Measurements from ENCODE around the gene ACAA1. TPM values are rescaled to one million over a fixed set of nuclear protein-coding genes. Genes with fewer than 3 reads are reported as not detected.

ACAA1 gene
- total and polyA plus RNA-seq, 2 experiments from 2014 or later = 21.4 to 26.6 TPM

DNA sequence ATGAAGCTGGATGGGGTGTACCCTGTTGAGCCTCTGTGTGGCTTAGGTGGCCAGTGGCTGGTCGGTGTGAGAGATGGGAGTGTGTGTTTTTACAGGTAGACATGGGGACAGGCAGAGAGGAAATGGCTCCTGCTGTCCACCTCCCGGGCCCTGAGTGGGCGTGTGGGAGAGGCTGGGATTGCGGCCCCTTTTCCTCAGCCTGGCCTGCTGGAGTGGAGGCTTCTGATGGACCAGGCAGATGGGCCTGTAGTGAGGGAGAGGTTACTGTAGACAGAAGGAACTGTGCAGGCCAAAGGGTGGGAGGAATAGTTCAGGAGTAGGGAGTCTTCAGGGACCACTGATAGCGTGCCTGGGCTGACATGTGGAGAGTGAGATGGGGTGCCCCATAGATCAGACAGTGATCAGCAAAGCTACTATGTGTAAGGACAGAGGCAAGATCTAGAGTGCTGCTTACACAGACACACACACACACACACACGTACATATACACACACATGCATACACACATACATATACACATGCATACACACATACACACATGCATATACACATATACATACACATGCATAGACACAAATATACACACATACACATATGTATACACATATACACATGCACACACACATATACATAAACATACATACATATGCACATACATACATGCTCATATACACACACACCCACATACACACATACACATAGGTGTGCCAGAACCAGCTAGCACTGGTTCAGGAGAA lies 26.4 kb downstream of the ACAA1 start:
- Histone ChIP-seq H3K4me1 (ENCODE audit: insufficient read depth) (no peaks in the 10 kb centered on the region), H3K27me3 (ENCODE audit: insufficient read depth) (no peaks in the 10 kb centered on the region), H3K4me2 (no peak overlapping the region), H3K79me2 (replicated peaks; ENCODE audit: insufficient read depth) (no peaks in the 10 kb centered on the region), H3K4me3 (no peak overlapping the region), H3K9me2 (ENCODE audit: insufficient read depth) (no peaks in the 10 kb centered on the region), H3K36me3 (ENCODE audit: insufficient read depth) (no peaks in the 10 kb centered on the region), H4K20me1 (replicated peaks; ENCODE audit: insufficient read depth) (no peaks in the 10 kb centered on the region; the same call in 1 of the 2 replicates), H3F3A (replicated peaks; ENCODE audit: low read depth) (no peaks in the 10 kb centered on the region), H3K27ac (ENCODE audit: low read depth) (no peak overlapping the region), H2AFZ (no peak overlapping the region)
- H3K4me1 Mint-ChIP-seq = no peaks in the 10 kb centered on the region
- TF ChIP-seq, protein P1, sequence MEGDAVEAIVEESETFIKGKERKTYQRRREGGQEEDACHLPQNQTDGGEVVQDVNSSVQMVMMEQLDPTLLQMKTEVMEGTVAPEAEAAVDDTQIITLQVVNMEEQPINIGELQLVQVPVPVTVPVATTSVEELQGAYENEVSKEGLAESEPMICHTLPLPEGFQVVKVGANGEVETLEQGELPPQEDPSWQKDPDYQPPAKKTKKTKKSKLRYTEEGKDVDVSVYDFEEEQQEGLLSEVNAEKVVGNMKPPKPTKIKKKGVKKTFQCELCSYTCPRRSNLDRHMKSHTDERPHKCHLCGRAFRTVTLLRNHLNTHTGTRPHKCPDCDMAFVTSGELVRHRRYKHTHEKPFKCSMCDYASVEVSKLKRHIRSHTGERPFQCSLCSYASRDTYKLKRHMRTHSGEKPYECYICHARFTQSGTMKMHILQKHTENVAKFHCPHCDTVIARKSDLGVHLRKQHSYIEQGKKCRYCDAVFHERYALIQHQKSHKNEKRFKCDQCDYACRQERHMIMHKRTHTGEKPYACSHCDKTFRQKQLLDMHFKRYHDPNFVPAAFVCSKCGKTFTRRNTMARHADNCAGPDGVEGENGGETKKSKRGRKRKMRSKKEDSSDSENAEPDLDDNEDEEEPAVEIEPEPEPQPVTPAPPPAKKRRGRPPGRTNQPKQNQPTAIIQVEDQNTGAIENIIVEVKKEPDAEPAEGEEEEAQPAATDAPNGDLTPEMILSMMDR (conservative IDR thresholded peaks at IDR 0.05; ENCODE audit: low read depth in 2 of 2) = no peak
- TF ChIP-seq, protein P2, sequence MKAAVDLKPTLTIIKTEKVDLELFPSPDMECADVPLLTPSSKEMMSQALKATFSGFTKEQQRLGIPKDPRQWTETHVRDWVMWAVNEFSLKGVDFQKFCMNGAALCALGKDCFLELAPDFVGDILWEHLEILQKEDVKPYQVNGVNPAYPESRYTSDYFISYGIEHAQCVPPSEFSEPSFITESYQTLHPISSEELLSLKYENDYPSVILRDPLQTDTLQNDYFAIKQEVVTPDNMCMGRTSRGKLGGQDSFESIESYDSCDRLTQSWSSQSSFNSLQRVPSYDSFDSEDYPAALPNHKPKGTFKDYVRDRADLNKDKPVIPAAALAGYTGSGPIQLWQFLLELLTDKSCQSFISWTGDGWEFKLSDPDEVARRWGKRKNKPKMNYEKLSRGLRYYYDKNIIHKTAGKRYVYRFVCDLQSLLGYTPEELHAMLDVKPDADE (IDR thresholded peaks at IDR 0.05) = no peak
- TF ChIP-seq NANOG (IDR thresholded peaks at IDR 0.05; ENCODE audit: borderline replicate concordance) (no peak), CREB1 (CRISPR knock-in tag; IDR thresholded peaks at IDR 0.05; ENCODE audit: low read depth) (no peak), EZH2phosphoT487 (IDR thresholded peaks at IDR 0.05; ENCODE audit: unreplicated experiment) (no peak), ZNF331 (CRISPR knock-in tag; IDR thresholded peaks at IDR 0.05; ENCODE audit: low read depth) (no peak), REST (IDR thresholded peaks at IDR 0.05; ENCODE audit: unreplicated experiment) (no peak), ZNF114 (CRISPR knock-in tag; IDR thresholded peaks at IDR 0.05) (no peak)
- no peak for DNase-seq (ENCODE audit: low spot score)
- no peak overlapping the region for H3K27ac Mint-ChIP-seq
- no peak for ATAC-seq
- peaks cover 9% of the 10 kb centered on the region for H3K27me3 Mint-ChIP-seq (ENCODE audit: insufficient read depth, low read depth, poor library complexity)
- H3K4me3 Mint-ChIP-seq = no peak overlapping the region
- no peaks in the 10 kb centered on the region for H3K36me3 Mint-ChIP-seq (ENCODE audit: low read depth)
- H3K9me3 Mint-ChIP-seq = peaks cover 4% of the 10 kb centered on the region; the same call in 1 of the 3 replicates

Measured in GM23338 (cell line).